OCI-LY7 (cell line): Measurements from ENCODE around the gene ANKRD53. TPM values are rescaled to one million over a fixed set of nuclear protein-coding genes. Genes with fewer than 3 reads are reported as not detected.
"Not testable (repeated sequence)": the region's sequence is repeated elsewhere in the genome, so short reads cannot be mapped to it uniquely, and the experiment has no call there.

ENCODE experiments used
- BruUV-seq: library from RNA; stranded (reverse); fragments of 400-500 nt; replicated peaks from 2 replicates; lab custom pipeline; 2021; lab: Mats Ljungman, UMichigan
- CTCF ChIA-PET: fragments of 300-600 bp; sonication (Branson Sonifier 250); formaldehyde crosslinking; loops from one replicate; lab custom pipeline; 2022; ENCODE audit warnings: antibody characterized with exemption; ENCODE audit not compliant: unreplicated experiment; lab: Charles Lee
- POLR2A ChIA-PET: fragments of 300-600 bp; sonication (Branson Sonifier 250); formaldehyde crosslinking; loops from one replicate; lab custom pipeline; 2022; ENCODE audit warnings: antibody characterized with exemption; lab: Charles Lee
- DNase-seq: peaks from one replicate; pipeline ENCODE4 v3.0.0-alpha.2; 2015; ENCODE audit warnings: low spot score
- H2AFZ ChIP-seq: fragments of 200-600 bp; sonication (generic), shearing (Covaris generic); 2 replicates; pipeline ENCODE4 v1.6.1; 2014; ENCODE audit warnings: mild to moderate bottlenecking, antibody characterized with exemption, low read length, moderate library complexity
- H3K27ac ChIP-seq: fragments of 200-600 bp; sonication (generic); 2 replicates; pipeline ENCODE4 v1.5.1; 2014; ENCODE audit warnings: mixed run types, low read depth, mild to moderate bottlenecking, moderate library complexity, low read length, inconsistent platforms; ENCODE audit not compliant: poor library complexity, severe bottlenecking
- H3K36me3 ChIP-seq: fragments of 200-600 bp; sonication (generic); 2 replicates; pipeline ENCODE4 v1.6.1; 2014; ENCODE audit warnings: mild to moderate bottlenecking, antibody characterized with exemption, low read length, moderate library complexity, mixed read lengths; ENCODE audit not compliant: insufficient read depth
- H3K4me1 ChIP-seq: fragments of 200-600 bp; sonication (generic); 2 replicates; pipeline ENCODE4 v1.5.1; 2014; ENCODE audit warnings: mild to moderate bottlenecking, low read length; ENCODE audit not compliant: insufficient read depth, poor library complexity, severe bottlenecking
- H3K4me2 ChIP-seq: fragments of 200-600 bp; sonication (generic); 2 replicates; pipeline ENCODE4 v1.6.1; 2014; ENCODE audit warnings: mild to moderate bottlenecking, low read length
- H3K4me3 ChIP-seq: fragments of 200-600 bp; sonication (generic); 2 replicates; pipeline ENCODE4 v1.5.1; 2014; ENCODE audit warnings: mild to moderate bottlenecking, low read depth, low read length; ENCODE audit not compliant: poor library complexity, severe bottlenecking
- H3K79me2 ChIP-seq: fragments of 200-600 bp; sonication (generic); 2 replicates; pipeline ENCODE4 v1.6.1; 2016; ENCODE audit warnings: low read depth, mild to moderate bottlenecking, low read length, moderate library complexity, mixed read lengths; ENCODE audit not compliant: insufficient read depth
- H3K9me2 ChIP-seq: fragments of 200-600 bp; sonication (generic); 2 replicates; pipeline ENCODE4 v1.6.1; 2016; ENCODE audit warnings: mild to moderate bottlenecking, low read length, mixed read lengths; ENCODE audit not compliant: insufficient read depth
- H3K9me3 ChIP-seq: fragments of 200-600 bp; sonication (generic); 2 replicates; pipeline ENCODE4 v1.6.1; 2014; ENCODE audit warnings: mild to moderate bottlenecking, mixed run types, low read length, mixed read lengths
- H4K20me1 ChIP-seq: fragments of 200-600 bp; sonication (generic); 2 replicates; pipeline ENCODE4 v1.6.1; 2014; ENCODE audit warnings: mild to moderate bottlenecking, antibody characterized with exemption, low read length, moderate library complexity, mixed read lengths; ENCODE audit not compliant: insufficient read depth
- EZH2phosphoT487 ChIP-seq: fragments of 200-600 bp; sonication (generic); IDR thresholded peaks from 2 replicates; pipeline ENCODE4 v1.6.1; 2018; ENCODE audit warnings: low read depth, borderline replicate concordance, mild to moderate bottlenecking, mixed run types, antibody characterized with exemption, low read length, moderate library complexity, mixed read lengths
- intact Hi-C: fragments of 100-400 bp; cut with micrococcal nuclease; formaldehyde crosslinking; loops from one replicate; pipeline ENCODE4 v1.10.0; 2022; ENCODE audit not compliant: unreplicated experiment
- total RNA-seq, 2 experiments: library from RNA; depleted of rRNA in 1 of 2; stranded (reverse); fragments of >200 nt in 1 of 2; shearing (Covaris generic) in 1 of 2; gene quantifications; 2 replicates each; pipeline ENCODE4 v1.2.3, GENCODE V29; 2014 to 2022
- TF ChIP-seq, protein P1 (sequence below): fragments of 200-600 bp; sonication (generic); conservative IDR thresholded peaks from 2 replicates; pipeline ENCODE4 v1.5.1; 2014; ENCODE audit warnings: mild to moderate bottlenecking, antibody characterized with exemption, low read length, moderate library complexity, mixed read lengths

The ANKRD53 gene
- total RNA-seq, 2 experiments from 2014 or later: not detected

DNA sequence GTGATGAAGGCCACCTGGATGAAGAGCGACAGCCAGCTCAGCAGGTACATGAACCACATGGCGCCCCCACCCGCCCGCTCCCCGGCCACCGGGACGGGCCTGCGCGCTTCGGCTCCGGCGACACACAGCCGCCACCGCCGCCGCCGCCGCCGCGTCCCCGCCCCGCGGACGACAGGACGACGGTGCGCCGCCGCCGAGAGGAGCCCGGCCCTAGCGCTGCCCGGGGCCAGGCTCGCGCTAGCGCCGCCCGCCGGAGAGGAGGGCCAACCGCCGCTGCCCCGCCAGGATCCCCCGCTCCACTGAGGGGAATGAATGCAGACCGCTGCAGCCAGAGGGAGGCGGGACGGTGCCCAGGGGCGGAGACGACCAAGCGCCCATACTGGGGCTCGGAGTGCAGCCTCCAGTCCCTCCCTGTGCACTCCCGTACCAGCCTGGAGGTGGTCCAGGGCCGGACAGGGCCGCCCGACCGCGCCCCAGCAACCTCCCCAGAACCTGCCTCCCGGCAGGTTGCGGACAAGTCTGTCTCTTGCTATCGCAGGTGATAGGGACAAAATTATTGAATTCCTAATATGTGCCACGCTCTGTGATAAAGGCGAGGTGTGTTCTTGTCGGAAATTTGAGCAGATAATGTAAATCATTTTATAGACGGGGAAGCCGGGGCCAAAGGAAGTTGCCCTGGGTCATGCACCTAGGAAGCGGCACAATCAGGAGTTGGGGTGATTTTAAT lies 16.4 kb downstream of the ANKRD53 start, which contains the start of gene TEX261:
TSS of gene TEX261 (minus strand) at position 175 of the 727 bp plus-strand sequence. CDS start at position 59, 116 bp downstream.
- Histone ChIP-seq H3K4me2 (peak within 1 kb of the TSS; percentile 100), H3K9me3 (no peaks in the 10 kb centered on the region), H3K4me1 (peaks cover 19% of the 10 kb centered on the region), H3K4me3 (peak within 1 kb of the TSS; percentile 100), H2AFZ (peak within 1 kb of the TSS; percentile 99), H3K27ac (peak within 1 kb of the TSS; percentile 69), H4K20me1 (peaks cover 13% of the 10 kb centered on the region), H3K36me3 (peaks cover 29% of the 10 kb centered on the region; the same call in 1 of the 2 replicates), H3K79me2 (peaks cover 20% of the 10 kb centered on the region), H3K9me2 (no peaks in the 10 kb centered on the region)
- TF ChIP-seq EZH2phosphoT487: no peak
- TF ChIP-seq, protein P1, sequence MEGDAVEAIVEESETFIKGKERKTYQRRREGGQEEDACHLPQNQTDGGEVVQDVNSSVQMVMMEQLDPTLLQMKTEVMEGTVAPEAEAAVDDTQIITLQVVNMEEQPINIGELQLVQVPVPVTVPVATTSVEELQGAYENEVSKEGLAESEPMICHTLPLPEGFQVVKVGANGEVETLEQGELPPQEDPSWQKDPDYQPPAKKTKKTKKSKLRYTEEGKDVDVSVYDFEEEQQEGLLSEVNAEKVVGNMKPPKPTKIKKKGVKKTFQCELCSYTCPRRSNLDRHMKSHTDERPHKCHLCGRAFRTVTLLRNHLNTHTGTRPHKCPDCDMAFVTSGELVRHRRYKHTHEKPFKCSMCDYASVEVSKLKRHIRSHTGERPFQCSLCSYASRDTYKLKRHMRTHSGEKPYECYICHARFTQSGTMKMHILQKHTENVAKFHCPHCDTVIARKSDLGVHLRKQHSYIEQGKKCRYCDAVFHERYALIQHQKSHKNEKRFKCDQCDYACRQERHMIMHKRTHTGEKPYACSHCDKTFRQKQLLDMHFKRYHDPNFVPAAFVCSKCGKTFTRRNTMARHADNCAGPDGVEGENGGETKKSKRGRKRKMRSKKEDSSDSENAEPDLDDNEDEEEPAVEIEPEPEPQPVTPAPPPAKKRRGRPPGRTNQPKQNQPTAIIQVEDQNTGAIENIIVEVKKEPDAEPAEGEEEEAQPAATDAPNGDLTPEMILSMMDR: peak; percentile 62
- DNase-seq: peak; percentile 91
- ChIA-PET CTCF (no interaction called here), POLR2A (no interaction called here)
- no TSS peak for BruUV-seq
- intact Hi-C loops: loop anchor here (2.0 kb wide), 1 partner anchor 74 kb away; the partner anchor contains the start of gene NAGK

DNA sequence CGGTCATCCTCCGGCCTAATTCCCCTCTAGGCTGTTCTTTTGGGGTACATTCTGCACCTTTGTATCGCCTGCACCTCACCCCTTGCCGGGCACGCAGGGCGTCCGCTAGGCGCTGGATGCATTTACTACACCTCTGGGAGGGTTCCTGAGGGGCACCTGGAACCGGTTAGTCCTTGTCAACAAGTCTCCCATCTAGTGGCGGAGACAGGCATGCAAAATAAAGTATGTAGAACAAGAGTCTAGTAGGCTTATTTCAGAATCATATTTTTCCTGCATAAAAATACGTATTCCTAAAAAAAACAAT lies 16.9 kb downstream of the ANKRD53 start:
- POLR2A ChIA-PET: no interaction called here

DNA sequence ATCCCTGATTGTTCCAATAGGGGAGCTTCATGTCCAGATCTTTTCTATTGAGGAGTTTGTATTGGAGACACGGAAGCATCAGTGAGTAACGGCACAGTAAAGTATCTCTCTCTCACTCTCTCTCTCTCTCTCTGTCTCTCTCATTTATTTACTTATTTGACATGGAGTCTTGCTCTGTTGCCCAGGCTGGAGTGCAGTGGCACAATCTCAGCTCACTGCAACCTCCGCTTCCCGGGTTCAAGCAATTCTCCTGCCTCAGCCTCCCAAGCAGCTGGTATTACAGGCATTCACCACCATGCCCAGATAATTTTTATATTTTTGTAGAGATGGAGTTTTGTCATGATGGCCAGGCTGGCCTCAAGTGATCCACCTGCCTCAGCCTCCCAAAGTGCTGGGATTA lies 20.5 kb downstream of the ANKRD53 start:
- H3K4me3 ChIP-seq, H3K9me2 ChIP-seq, DNase-seq, H4K20me1 ChIP-seq, H3K79me2 ChIP-seq, H3K4me2 ChIP-seq, CTCF ChIA-PET, intact Hi-C loops, H3K27ac ChIP-seq, BruUV-seq, H3K36me3 ChIP-seq, POLR2A ChIA-PET, H2AFZ ChIP-seq, H3K9me3 ChIP-seq: not testable (repeated sequence)
- peaks cover 22% of the 10 kb centered on the region for H3K4me1 ChIP-seq

More for the DNA sequence above, 16.9 kb downstream of the ANKRD53 start:
- peaks cover 13% of the 10 kb centered on the region for H4K20me1 ChIP-seq
- BruUV-seq: no TSS peak
- intact Hi-C loops: loop anchor here (2.0 kb wide), 1 partner anchor 73 kb away; the partner anchor contains the start of gene NAGK
- peaks cover 20% of the 10 kb centered on the region for H3K79me2 ChIP-seq
- CTCF ChIA-PET: no interaction called here
- no peaks in the 10 kb centered on the region for H3K9me2 ChIP-seq
- H3K36me3 ChIP-seq: peaks cover 24% of the 10 kb centered on the region; the same call in 1 of the 2 replicates
- H2AFZ ChIP-seq: peak overlapping the region; percentile 99
- peak overlapping the region; percentile 100 for H3K4me3 ChIP-seq
- peak; percentile 83 for DNase-seq
- peak overlapping the region; percentile 69 for H3K27ac ChIP-seq
- peaks cover 20% of the 10 kb centered on the region for H3K4me1 ChIP-seq
- TF ChIP-seq, protein P1: peak; percentile 75
- no peak for TF ChIP-seq EZH2phosphoT487
- H3K9me3 ChIP-seq: no peaks in the 10 kb centered on the region
- peak overlapping the region; percentile 98 for H3K4me2 ChIP-seq
